Activated naive CD8-positive, alpha-beta T cell treated with anti-CD3 and anti-CD28 coated beads, Interleukin-2, amount 50 U/mL, for 24 hours (primary cell): Measurements from ENCODE around the gene PGM5.
"Not testable (repeated sequence)": the region's sequence is repeated elsewhere in the genome, so short reads cannot be mapped to it uniquely, and the experiment has no call there.

Source experiments
- ATAC-seq: fragments of 150-1000 bp; cut with Tn5 transposase; one replicate; pipeline ENCODE4 v1.10.0; 2021
- DNase-seq: peaks from one replicate; pipeline ENCODE4 v3.0.0; 2021
- H3K27ac Mint-ChIP-seq: one replicate; pipeline ENCODE4 v1.8.0; 2021; ENCODE audit warnings: mild to moderate bottlenecking, mixed read lengths
- H3K27me3 Mint-ChIP-seq: one replicate; pipeline ENCODE4 v1.8.0; 2021; ENCODE audit warnings: mixed read lengths
- H3K36me3 Mint-ChIP-seq: one replicate; pipeline ENCODE4 v1.8.0; 2021; ENCODE audit warnings: low read depth, mixed read lengths
- H3K4me1 Mint-ChIP-seq: one replicate; pipeline ENCODE4 v1.8.0; 2021; ENCODE audit warnings: mixed read lengths
- H3K4me3 Mint-ChIP-seq: one replicate; pipeline ENCODE4 v1.8.0; 2021; ENCODE audit warnings: mild to moderate bottlenecking, moderate library complexity, mixed read lengths
- H3K9me3 Mint-ChIP-seq: one replicate; pipeline ENCODE4 v1.8.0; 2021; ENCODE audit warnings: mixed read lengths

Gene PGM5

DNA sequence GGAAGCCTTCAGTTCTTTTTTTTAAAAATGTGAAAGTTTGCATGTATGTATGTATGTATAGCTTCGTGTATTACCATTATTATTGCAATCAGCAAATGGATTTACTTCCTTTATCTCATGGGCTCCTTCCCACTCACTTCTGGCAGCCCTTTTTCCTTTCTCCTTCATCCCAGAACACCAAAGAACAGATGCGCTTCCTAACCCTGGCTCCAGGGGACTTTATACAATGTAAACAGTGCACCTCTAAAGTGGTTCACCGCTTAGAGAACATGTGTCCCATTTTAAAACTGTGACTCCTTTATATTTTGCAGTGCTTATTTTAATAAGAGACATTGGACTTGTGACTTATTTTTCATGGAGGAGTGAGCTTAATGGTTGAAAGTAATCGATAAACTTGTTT, 13.2 kb upstream of the PGM5 start:
- H3K27ac Mint-ChIP-seq, H3K27me3 Mint-ChIP-seq, H3K36me3 Mint-ChIP-seq, H3K9me3 Mint-ChIP-seq, H3K4me3 Mint-ChIP-seq, DNase-seq, H3K4me1 Mint-ChIP-seq, ATAC-seq: not testable (repeated sequence)

DNA sequence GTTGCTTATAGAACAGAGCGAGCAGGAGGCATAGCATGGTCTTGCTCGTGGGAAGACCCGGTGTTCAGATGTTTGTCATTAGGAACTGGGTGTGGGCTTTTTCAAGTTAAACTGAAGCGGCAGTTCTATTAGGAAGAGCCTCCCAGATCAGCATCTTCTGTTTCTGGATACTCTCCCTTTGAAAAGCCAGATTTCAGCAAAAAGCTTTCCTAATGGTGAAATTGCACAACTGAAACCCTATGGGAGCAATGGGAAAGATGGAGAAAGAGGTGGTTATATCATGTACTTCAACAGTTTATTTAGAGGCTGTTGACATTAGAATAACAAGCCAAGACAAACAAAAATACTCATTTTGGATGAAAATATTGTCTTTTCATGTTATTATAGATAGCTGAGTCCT, 12.4 kb upstream of the PGM5 start:
- not testable (repeated sequence) for ATAC-seq, H3K27me3 Mint-ChIP-seq, H3K4me3 Mint-ChIP-seq, DNase-seq, H3K9me3 Mint-ChIP-seq, H3K36me3 Mint-ChIP-seq, H3K4me1 Mint-ChIP-seq, H3K27ac Mint-ChIP-seq

- not testable (repeated sequence) for H3K4me3 Mint-ChIP-seq, H3K27ac Mint-ChIP-seq, H3K9me3 Mint-ChIP-seq, H3K36me3 Mint-ChIP-seq, H3K4me1 Mint-ChIP-seq, DNase-seq, ATAC-seq
- peaks cover 15% of the 10 kb centered on the region for H3K27me3 Mint-ChIP-seq
These were observed 4.7 kb upstream of the PGM5 start for GRCh38 chr9:68351689-68352088.

GRCh38 chr9:68355993-68356379, 425 bp upstream of the PGM5 start:
- not testable (repeated sequence) for H3K36me3 Mint-ChIP-seq, H3K4me1 Mint-ChIP-seq, ATAC-seq, DNase-seq, H3K9me3 Mint-ChIP-seq, H3K27ac Mint-ChIP-seq
- H3K4me3 Mint-ChIP-seq, result peak overlapping the region; percentile 61
- H3K27me3 Mint-ChIP-seq, result peaks cover 20% of the 10 kb centered on the region

DNA sequence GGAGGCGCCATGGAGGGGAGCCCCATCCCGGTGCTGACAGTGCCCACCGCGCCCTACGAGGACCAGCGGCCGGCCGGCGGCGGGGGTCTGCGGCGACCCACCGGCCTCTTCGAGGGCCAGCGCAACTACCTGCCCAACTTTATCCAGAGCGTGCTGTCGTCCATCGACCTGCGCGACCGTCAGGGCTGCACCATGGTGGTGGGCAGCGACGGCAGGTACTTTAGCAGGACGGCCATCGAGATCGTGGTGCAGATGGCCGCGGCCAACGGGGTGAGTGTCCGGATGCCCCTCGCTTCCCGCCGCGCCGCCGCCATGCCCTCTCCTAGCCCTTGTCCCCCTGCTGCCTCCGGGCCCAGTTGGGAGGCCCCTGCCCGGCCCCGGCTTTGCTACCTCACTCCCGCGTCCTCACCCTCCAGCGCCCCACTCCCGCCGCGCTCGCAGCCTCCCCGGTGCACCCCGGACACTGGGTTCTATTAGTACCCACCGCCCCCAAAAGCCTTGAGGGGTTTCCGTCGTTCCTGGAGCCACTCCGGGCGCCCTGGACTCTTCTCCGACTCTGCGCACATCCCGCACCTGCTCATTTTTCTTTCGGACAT, 806 bp downstream of the PGM5 start:
- Mint-ChIP-seq H3K27me3 (peaks cover 20% of the 10 kb centered on the region), H3K4me3 (peak overlapping the region; percentile 36)
- not testable (repeated sequence) for H3K9me3 Mint-ChIP-seq, ATAC-seq, H3K36me3 Mint-ChIP-seq, H3K27ac Mint-ChIP-seq, DNase-seq, H3K4me1 Mint-ChIP-seq

DNA sequence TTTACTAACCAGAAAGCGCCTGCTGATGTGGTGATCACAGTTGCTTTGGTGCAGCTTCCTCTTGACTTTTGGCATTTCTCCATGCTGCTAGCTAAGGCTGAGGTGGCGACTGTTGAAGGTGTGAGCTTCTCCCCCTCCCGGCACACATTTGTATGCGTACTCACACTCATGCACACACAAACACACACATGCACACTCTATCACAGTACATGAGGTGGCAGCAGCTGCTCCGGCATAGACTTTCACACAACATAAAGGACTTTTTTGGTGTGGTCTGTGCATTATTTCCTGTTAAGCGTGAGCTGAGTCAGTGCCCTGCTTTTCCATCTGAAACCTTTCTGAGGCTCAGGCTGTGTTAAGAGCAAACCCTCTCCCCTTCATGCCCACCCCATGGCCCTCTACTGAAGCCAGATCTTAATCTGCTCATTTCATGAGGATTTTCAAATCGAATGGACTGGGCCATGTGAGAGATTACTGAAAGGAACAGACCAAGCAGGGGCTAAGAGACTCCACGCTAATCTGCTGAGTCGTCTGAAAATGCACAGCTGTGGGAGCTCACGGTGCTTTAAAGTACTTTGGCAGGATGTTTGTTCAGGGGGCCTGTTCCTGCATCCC, 10.6 kb downstream of the PGM5 start:
- H3K27ac Mint-ChIP-seq, H3K36me3 Mint-ChIP-seq, H3K9me3 Mint-ChIP-seq, H3K4me1 Mint-ChIP-seq, DNase-seq, H3K27me3 Mint-ChIP-seq: not testable (repeated sequence)
- peak overlapping the region; percentile 48 for H3K4me3 Mint-ChIP-seq
- peak; percentile 88 for ATAC-seq

- not testable (repeated sequence) for ATAC-seq, H3K4me1 Mint-ChIP-seq, DNase-seq, H3K4me3 Mint-ChIP-seq, H3K27ac Mint-ChIP-seq, H3K36me3 Mint-ChIP-seq, H3K9me3 Mint-ChIP-seq
- H3K27me3 Mint-ChIP-seq, result peaks cover 10% of the 10 kb centered on the region
These were observed 19.4 kb downstream of the PGM5 start for GRCh38 chr9:68375789-68376188.

DNA sequence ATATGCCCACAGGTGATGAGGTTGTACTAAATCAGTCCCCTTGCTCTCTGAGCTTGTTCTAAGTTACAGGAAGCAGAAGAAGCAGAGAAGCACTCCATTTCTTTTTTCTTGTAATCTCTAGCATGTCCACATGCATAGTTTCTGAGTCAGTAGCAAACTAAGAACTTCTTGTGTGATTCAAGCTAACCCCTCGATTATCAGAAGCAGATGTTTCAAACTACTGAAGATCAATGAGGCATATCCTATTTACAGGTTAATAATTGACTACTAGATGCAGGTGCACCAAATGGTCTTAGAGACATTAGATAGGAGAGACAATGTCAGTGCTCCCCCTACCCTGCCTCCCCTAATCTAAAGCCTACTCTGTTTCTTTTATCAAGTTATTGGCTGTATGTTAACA, 21.3 kb downstream of the PGM5 start:
- not testable (repeated sequence) for H3K27ac Mint-ChIP-seq, H3K9me3 Mint-ChIP-seq, H3K4me3 Mint-ChIP-seq, H3K36me3 Mint-ChIP-seq, DNase-seq, H3K27me3 Mint-ChIP-seq, H3K4me1 Mint-ChIP-seq, ATAC-seq

DNA sequence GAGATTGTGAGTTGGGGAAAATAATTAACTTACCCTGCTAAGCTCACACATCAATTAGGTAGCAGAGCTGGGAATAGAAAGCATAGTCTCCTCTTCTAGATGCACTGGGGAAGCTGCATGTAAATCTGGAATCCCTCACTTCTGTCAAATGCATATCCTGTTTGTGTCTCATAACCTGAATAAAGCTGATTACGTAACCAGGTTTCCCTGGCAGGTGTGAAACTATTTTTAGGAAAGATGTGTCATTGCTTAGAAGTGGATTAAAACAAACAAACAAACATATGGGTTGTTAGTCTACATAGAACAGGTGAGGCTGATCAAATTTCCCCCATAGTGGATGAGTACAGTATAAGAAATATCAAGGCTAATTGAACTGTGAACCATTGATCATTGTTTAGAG, 27.5 kb downstream of the PGM5 start:
- not testable (repeated sequence) for H3K27me3 Mint-ChIP-seq, H3K36me3 Mint-ChIP-seq, DNase-seq, H3K27ac Mint-ChIP-seq, H3K9me3 Mint-ChIP-seq, H3K4me1 Mint-ChIP-seq, ATAC-seq, H3K4me3 Mint-ChIP-seq

DNA sequence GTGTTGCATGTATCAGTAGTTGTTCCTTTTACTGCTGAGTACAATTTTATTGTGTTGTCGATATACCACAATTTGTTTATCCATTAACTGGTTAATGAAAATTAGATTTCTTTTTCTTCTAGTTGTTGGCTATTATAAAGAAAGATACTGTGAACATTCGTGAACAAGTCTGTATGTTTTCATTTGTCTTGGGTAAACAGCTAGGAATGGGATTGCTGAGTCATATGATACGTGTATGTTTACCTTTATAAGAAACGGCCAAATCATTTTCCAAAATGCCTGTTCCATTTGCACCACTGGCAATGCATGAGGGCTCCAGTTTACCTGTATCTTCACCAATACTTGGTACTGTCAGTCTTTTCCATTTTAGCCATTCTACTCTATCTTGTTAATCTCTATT, 33.1 kb downstream of the PGM5 start:
- not testable (repeated sequence) for H3K9me3 Mint-ChIP-seq

GRCh38 chr9:68390737-68391136, 34.3 kb downstream of the PGM5 start:
- H3K9me3 Mint-ChIP-seq, H3K36me3 Mint-ChIP-seq, ATAC-seq, H3K27me3 Mint-ChIP-seq, H3K4me1 Mint-ChIP-seq, DNase-seq, H3K27ac Mint-ChIP-seq, H3K4me3 Mint-ChIP-seq: not testable (repeated sequence)

More for the DNA sequence above, 33.1 kb downstream of the PGM5 start:
- not testable (repeated sequence) for H3K36me3 Mint-ChIP-seq, H3K27ac Mint-ChIP-seq, H3K4me1 Mint-ChIP-seq, ATAC-seq, H3K4me3 Mint-ChIP-seq, H3K27me3 Mint-ChIP-seq, DNase-seq

GRCh38 chr9:68396411-68397094, 40.1 kb downstream of the PGM5 start:
- not testable (repeated sequence) for H3K36me3 Mint-ChIP-seq, H3K4me1 Mint-ChIP-seq, H3K27ac Mint-ChIP-seq, H3K27me3 Mint-ChIP-seq, H3K9me3 Mint-ChIP-seq, ATAC-seq, DNase-seq, H3K4me3 Mint-ChIP-seq

DNA sequence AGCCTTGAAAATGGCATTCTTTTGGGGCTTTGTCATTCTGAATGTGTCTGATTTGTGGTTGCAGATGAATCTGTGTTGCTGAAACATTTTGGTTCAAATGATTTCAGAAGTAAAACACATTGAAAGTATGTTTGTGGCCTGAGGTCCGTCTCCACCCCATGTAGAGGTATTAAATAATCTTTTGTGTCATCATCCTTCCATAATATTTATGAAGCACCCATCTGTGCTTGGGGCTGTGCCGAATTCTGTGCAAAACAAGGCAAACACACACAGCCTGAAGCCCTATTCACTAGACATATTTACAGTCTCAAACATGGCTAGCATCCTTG, 40.6 kb downstream of the PGM5 start:
- not testable (repeated sequence) for H3K4me1 Mint-ChIP-seq, H3K9me3 Mint-ChIP-seq, H3K27me3 Mint-ChIP-seq, DNase-seq, H3K27ac Mint-ChIP-seq, ATAC-seq, H3K36me3 Mint-ChIP-seq, H3K4me3 Mint-ChIP-seq

- ATAC-seq, result not testable (repeated sequence)
These were observed 41.4 kb downstream of the PGM5 start for GRCh38 chr9:68397796-68398195.

GRCh38 chr9:68398324-68398723, 41.9 kb downstream of the PGM5 start:
- H3K4me3 Mint-ChIP-seq, H3K4me1 Mint-ChIP-seq, H3K36me3 Mint-ChIP-seq, H3K27me3 Mint-ChIP-seq, DNase-seq, H3K27ac Mint-ChIP-seq, ATAC-seq, H3K9me3 Mint-ChIP-seq: not testable (repeated sequence)

More at GRCh38 chr9:68397796-68398195, 41.4 kb downstream of the PGM5 start:
- H3K36me3 Mint-ChIP-seq, H3K27me3 Mint-ChIP-seq, H3K9me3 Mint-ChIP-seq, H3K4me1 Mint-ChIP-seq, H3K4me3 Mint-ChIP-seq, H3K27ac Mint-ChIP-seq, DNase-seq: not testable (repeated sequence)
